HepG2 (cell line): Measurements from ENCODE around the gene RDM1. TPM values are rescaled to one million over a fixed set of nuclear protein-coding genes. Genes with fewer than 3 reads are reported as not detected.

ENCODE experiments used
- ATAC-seq: fragments of 200-7000 bp; cut with Tn5 transposase; 3 replicates; pipeline ENCODE4 v1.9.1; 2020; ENCODE audit warnings: mild to moderate bottlenecking, moderate library complexity
- BruUV-seq: library from RNA; stranded (reverse); fragments of 400-500 nt; replicated peaks from 2 replicates; lab custom pipeline; 2021; lab: Mats Ljungman, UMichigan
- CTCF ChIA-PET: fragments of 300-600 bp; formaldehyde crosslinking; extraction: SDS; loops from one replicate; lab custom pipeline; 2021; ENCODE audit warnings: low total read pairs, inconsistent platforms, low intra/inter-chr PET ratio; lab: Yijun Ruan, JAX
- POLR2A ChIA-PET: fragments of 350-600 bp; sonication (Branson Sonifier 250); formaldehyde crosslinking; loops from one replicate; lab custom pipeline; 2020; ENCODE audit warnings: antibody characterized with exemption, inconsistent platforms; lab: Yijun Ruan, JAX
- DNase-seq: peaks from one replicate; pipeline ENCODE4 v3.0.0-alpha.2; 2015; ENCODE audit warnings: low spot score
- FAIRE-seq: peaks from 3 replicates; lab custom pipeline; 2011; peaks lifted over from hg19 to GRCh38; lab: Jason Lieb, UNC
- H2AFZ ChIP-seq: one replicate; pipeline ENCODE4 v1.6.1; 2011; ENCODE audit warnings: low read length, inconsistent platforms
- H3K27ac ChIP-seq: fragments of 300-600 bp; 3 replicates; pipeline ENCODE4 v1.8.0; 2011; ENCODE audit warnings: mixed run types, mild to moderate bottlenecking, mixed read lengths, low read length, inconsistent platforms; ENCODE audit not compliant: insufficient read depth; ENCODE audit errors: extremely low read length
- H3K27me3 ChIP-seq, 2 experiments: fragments of 200-600 bp in 1 of 2; 2 replicates in 1 of 2; 3 replicates in 1 of 2; pipeline versions ENCODE4 v1.6.0 to v1.8.0; 2011; ENCODE audit warnings: low read length in 2 of 2, mild to moderate bottlenecking in 2 of 2, moderate library complexity in 2 of 2, inconsistent platforms in 1 of 2; ENCODE audit not compliant: insufficient read depth in 2 of 2, control insufficient read depth in 1 of 2
- H3K36me3 ChIP-seq, 2 experiments: fragments of 200-600 bp in 1 of 2; replicated peaks in 1 of 2; 2 replicates in 1 of 2; 3 replicates in 1 of 2; pipeline versions ENCODE4 v1.5.1 to v1.8.0; 2011; ENCODE audit warnings: low read length in 2 of 2, inconsistent platforms in 1 of 2; ENCODE audit not compliant: insufficient read depth in 2 of 2, control insufficient read depth in 1 of 2
- H3K4me1 ChIP-seq: 2 replicates; pipeline ENCODE4 v1.5.1; 2012; ENCODE audit warnings: low read length, inconsistent platforms; ENCODE audit not compliant: insufficient read depth
- H3K4me2 ChIP-seq: 2 replicates; pipeline ENCODE4 v1.6.0; 2011; ENCODE audit warnings: low read depth, low read length, inconsistent platforms
- H3K4me3 ChIP-seq, 3 experiments: fragments of 200-600 bp in 1 of 3; sonication (generic), shearing (Covaris generic) in 1 of 3; replicated peaks in 1 of 3; 2 replicates each; pipeline ENCODE4 v1.5.1; 2011 to 2016; ENCODE audit warnings: low read length in 3 of 3, inconsistent platforms in 2 of 3, low read depth in 2 of 3, mild to moderate bottlenecking in 2 of 3, control low read depth in 1 of 3, mixed read lengths in 1 of 3; ENCODE audit not compliant: insufficient read depth in 1 of 3
- H3K79me2 ChIP-seq: one replicate; pipeline ENCODE4 v1.6.1; 2011; ENCODE audit warnings: low read length, inconsistent platforms; ENCODE audit not compliant: insufficient read depth
- H3K9ac ChIP-seq: 2 replicates; pipeline ENCODE4 v1.6.0; 2011; ENCODE audit warnings: mild to moderate bottlenecking, low read depth, low read length, inconsistent platforms; ENCODE audit not compliant: insufficient read depth
- H3K9me3 ChIP-seq: 2 replicates; pipeline ENCODE4 v1.5.1; 2012; ENCODE audit warnings: mild to moderate bottlenecking, low read length
- H4K20me1 ChIP-seq: 2 replicates; pipeline ENCODE4 v1.6.0; 2011; ENCODE audit warnings: inconsistent platforms, mild to moderate bottlenecking, low read length, moderate library complexity; ENCODE audit not compliant: insufficient read depth
- CREB3 ChIP-seq: sonication (generic); formaldehyde crosslinking; IDR thresholded peaks from 2 replicates; pipeline ENCODE4 v1.5.0; 2020; ENCODE audit warnings: missing genetic modification reagents
- SRSF9 ChIP-seq: fragments of 200-400 bp; formaldehyde crosslinking; IDR thresholded peaks from 2 replicates; pipeline ENCODE4 v1.6.1; 2018; ENCODE audit warnings: borderline replicate concordance, mild to moderate bottlenecking, low read depth, low read length; ENCODE audit not compliant: insufficient read depth, poor library complexity, severe bottlenecking
- ZNF407 ChIP-seq: sonication (generic); formaldehyde crosslinking; IDR thresholded peaks from one replicate; pipeline ENCODE4 v1.5.1; 2020; ENCODE audit warnings: mild to moderate bottlenecking, missing genetic modification reagents; ENCODE audit errors: not compliant biosample characterization
- ZNF770 ChIP-seq: sonication (generic); formaldehyde crosslinking; IDR thresholded peaks from 2 replicates; pipeline ENCODE4 v1.5.0; 2020; ENCODE audit warnings: mild to moderate bottlenecking, missing genetic modification reagents
- WGBS: methylation state at CpG from one replicate; pipeline ENCODE4 v1.1.6; 2017; ENCODE audit warnings: low lambda C conversion rate; 5-methylcytosine and 5-hydroxymethylcytosine counted together
- in situ Hi-C: cut with HindIII; loops from 2 replicates; pipeline ENCODE4 v1.10.0; 2017; ENCODE audit warnings: low pct_unique_long_range_greater_than_20kb; ENCODE audit not compliant: extremely low pct_ligation_motif_present
- intact Hi-C: fragments of 100-400 bp; cut with micrococcal nuclease; formaldehyde crosslinking; loops from one replicate; pipeline ENCODE4 v1.10.0; 2022; ENCODE audit not compliant: unreplicated experiment
- polyA plus RNA-seq, 8 experiments: library from polyadenylated mRNA; depleted of rRNA in 3 of 8; stranded (reverse) in 7 of 8; unstranded in 1 of 8; fragments of >200 nt; fragmentation: Illumina TruSeq in 4 of 8; extraction: Trizol in 4 of 8; gene quantifications; 2 replicates each; pipeline versions ENCODE4 v1.2.1 to v1.2.3, GENCODE V29; 2011 to 2016; ENCODE audit warnings: low read depth in 4 of 8, missing spikeins in 1 of 8, mixed read lengths in 1 of 8; ENCODE audit not compliant: insufficient read depth in 1 of 8
- total RNA-seq, 5 experiments: library from RNA; depleted of rRNA; stranded (reverse); fragments of >200 nt; fragmentation: Illumina TruSeq; extraction: Trizol; gene quantifications; 2 replicates each; pipeline ENCODE4 v1.2.3, GENCODE V29; 2016; ENCODE audit warnings: low read depth in 1 of 5

The RDM1 gene
- total and polyA plus RNA-seq, 2 of the 13 experiments (the other 11 are each of a cell fraction or from before 2014, with no cell fraction given): 0.28 to 0.40 TPM

- no peak for TF ChIP-seq ZNF407 (CRISPR knock-in tag)
- TF ChIP-seq, all 625 proteins: peak for 0
Measured at GRCh38 chr17:35953720-35954119, 23.1 kb upstream of the RDM1 start (continued).

GRCh38 chr17:35949401-35949800 lies 18.8 kb upstream of the RDM1 start:
- FAIRE-seq: no peak

More at GRCh38 chr17:35949401-35949800, 18.8 kb upstream of the RDM1 start:
- Histone ChIP-seq H3K4me2 (no peak overlapping the region), H3K79me2 (no peaks in the 10 kb centered on the region), H3K4me1 (0 out of 2 replicates have a peak, but pooled peaks cover 5% of the 10 kb centered on the region), H3K4me3 (no peak overlapping the region), H3K27me3 (peaks cover 0 to 4% of the 10 kb centered on the region in 2 experiments; a peak in 1 of 5 replicates), H3K9ac (no peak overlapping the region), H2AFZ (no peak overlapping the region), H3K9me3 (no peaks in the 10 kb centered on the region), H3K27ac (no peak overlapping the region), H3K36me3 (no peaks in the 10 kb centered on the region), H4K20me1 (no peaks in the 10 kb centered on the region)
- no peak for TF ChIP-seq CREB3 (CRISPR knock-in tag)
- no peak for TF ChIP-seq ZNF770 (CRISPR knock-in tag)
- TF ChIP-seq SRSF9: no peak
- no peak for DNase-seq
- intact Hi-C loops (no loop called here), in situ Hi-C loops (no loop called here)
- CTCF ChIA-PET: no interaction called here
- WGBS: 12% methylated on average over 3 of the region's 3 CpGs
- POLR2A ChIA-PET: interaction anchor here (1.8 kb wide), 1 partner anchor 23 kb away, joined by 6 read pairs; no protein-coding TSS in a partner anchor
- no peak for ATAC-seq
- no TSS peak for BruUV-seq
